LNCAP (cell line): ENCODE measurements around the gene LRRN1.

Experiments
- CTCF ChIP-seq: fragments of 450-650 bp; IDR thresholded peaks from 2 replicates; pipeline ENCODE4 v1.5.1; 2017; ENCODE audit warnings: mild to moderate bottlenecking

The LRRN1 gene

GRCh38 chr3:3813013-3813412 lies 13.8 kb downstream of the LRRN1 start:
- no peak for TF ChIP-seq CTCF

GRCh38 chr3:3815206-3815605 lies 16.0 kb downstream of the LRRN1 start:
- no peak for TF ChIP-seq CTCF

- no peak for TF ChIP-seq CTCF
Measured at GRCh38 chr3:3816034-3816433, 16.8 kb downstream of the LRRN1 start.

- TF ChIP-seq CTCF, result no peak
Measured at GRCh38 chr3:3817865-3818264, 18.6 kb downstream of the LRRN1 start.

- no peak for TF ChIP-seq CTCF
Measured at GRCh38 chr3:3821777-3822176, 22.5 kb downstream of the LRRN1 start.

- no peak for TF ChIP-seq CTCF
Measured at GRCh38 chr3:3825035-3825434, 25.8 kb downstream of the LRRN1 start.

GRCh38 chr3:3826521-3826920 lies 27.3 kb downstream of the LRRN1 start:
- TF ChIP-seq CTCF, result no peak

GRCh38 chr3:3827111-3827510 lies 27.9 kb downstream of the LRRN1 start:
- no peak for TF ChIP-seq CTCF
